ENCODE data around the gene AIFM1.

AIFM1 gene

DNA sequence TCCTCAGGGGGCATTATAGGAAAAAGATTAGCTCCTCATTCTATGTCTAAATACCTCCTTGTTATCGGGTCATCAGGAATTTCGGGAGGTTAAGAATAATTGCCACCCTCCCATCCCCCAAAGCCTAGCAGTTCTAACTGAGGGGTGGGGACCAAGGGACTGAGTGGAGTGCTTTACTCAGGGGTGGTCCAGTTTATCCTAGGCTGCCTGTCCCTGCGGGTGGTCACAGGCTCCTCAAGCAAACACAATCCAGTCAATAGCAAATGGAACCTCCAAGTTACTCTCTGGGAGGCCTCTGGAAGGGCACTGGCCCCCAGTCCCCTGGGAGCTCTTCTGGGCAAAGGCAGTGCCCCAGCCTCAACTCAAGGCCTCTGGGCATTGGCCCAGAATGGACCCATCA, 62.0 kb downstream of the AIFM1 start:
- TF ChIP-seq, protein P1, sequence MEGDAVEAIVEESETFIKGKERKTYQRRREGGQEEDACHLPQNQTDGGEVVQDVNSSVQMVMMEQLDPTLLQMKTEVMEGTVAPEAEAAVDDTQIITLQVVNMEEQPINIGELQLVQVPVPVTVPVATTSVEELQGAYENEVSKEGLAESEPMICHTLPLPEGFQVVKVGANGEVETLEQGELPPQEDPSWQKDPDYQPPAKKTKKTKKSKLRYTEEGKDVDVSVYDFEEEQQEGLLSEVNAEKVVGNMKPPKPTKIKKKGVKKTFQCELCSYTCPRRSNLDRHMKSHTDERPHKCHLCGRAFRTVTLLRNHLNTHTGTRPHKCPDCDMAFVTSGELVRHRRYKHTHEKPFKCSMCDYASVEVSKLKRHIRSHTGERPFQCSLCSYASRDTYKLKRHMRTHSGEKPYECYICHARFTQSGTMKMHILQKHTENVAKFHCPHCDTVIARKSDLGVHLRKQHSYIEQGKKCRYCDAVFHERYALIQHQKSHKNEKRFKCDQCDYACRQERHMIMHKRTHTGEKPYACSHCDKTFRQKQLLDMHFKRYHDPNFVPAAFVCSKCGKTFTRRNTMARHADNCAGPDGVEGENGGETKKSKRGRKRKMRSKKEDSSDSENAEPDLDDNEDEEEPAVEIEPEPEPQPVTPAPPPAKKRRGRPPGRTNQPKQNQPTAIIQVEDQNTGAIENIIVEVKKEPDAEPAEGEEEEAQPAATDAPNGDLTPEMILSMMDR (IDR thresholded peaks at IDR 0.05; ENCODE audit: borderline replicate concordance, insufficient read depth, low read depth, low read length): no peak
- no peak overlapping the region for H3K4me3 ChIP-seq (ENCODE audit: low read depth, low read length)

GRCh38 chrX:130100180-130100579, 65.5 kb downstream of the AIFM1 start:
- no peak overlapping the region for H3K4me3 ChIP-seq (ENCODE audit: low read depth, low read length)
- TF ChIP-seq, protein P1 (IDR thresholded peaks at IDR 0.05; ENCODE audit: borderline replicate concordance, insufficient read depth, low read depth, low read length): no peak

GRCh38 chrX:130098210-130098552, 67.5 kb downstream of the AIFM1 start:
- no peak overlapping the region for H3K4me3 ChIP-seq (ENCODE audit: low read depth, low read length)
- TF ChIP-seq, protein P1 (IDR thresholded peaks at IDR 0.05; ENCODE audit: borderline replicate concordance, insufficient read depth, low read depth, low read length): no peak

GRCh38 chrX:130097507-130098209, 68.0 kb downstream of the AIFM1 start:
- H3K4me3 ChIP-seq (ENCODE audit: low read depth, low read length): no peak overlapping the region

DNA sequence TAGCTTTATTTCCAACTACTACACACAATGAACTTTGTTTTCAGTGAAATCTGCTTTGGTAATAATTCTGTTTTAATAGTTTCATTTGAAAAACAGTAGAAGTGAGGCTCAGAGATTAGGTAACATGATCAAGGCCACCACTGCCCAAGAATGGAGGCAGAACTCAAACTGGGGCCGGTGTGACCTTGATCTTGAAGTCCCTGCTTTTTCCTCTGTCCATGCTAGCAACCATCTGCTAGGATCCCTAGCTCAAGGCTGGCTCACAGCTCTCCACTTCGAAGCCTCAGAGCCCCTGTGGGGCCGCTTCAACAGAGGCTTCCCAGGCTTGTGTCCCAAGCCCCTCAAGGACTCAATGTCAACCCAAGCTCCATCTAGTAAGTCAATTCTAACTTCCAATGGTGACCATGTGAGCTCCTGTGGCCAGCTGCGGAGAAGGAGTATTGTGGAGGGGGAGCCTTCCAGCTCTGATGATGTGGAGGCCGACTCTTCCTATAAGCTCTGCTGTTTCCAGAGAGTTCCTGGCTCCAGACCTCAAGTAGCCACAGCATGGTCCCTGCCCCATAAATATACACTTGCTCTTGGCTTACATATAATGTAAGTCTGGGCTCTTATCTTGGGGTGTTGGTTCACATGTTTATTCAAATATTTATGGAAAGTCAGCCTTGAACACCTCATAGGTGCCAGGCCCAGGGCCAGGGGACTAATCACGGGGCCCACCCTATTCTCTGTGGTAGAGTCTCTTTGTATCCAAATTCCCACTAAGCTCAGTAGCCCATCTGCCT, 70.2 kb downstream of the AIFM1 start:
- TF ChIP-seq, protein P1 (IDR thresholded peaks at IDR 0.05; ENCODE audit: borderline replicate concordance, insufficient read depth, low read depth, low read length): no peak
- no peak overlapping the region for H3K4me3 ChIP-seq (ENCODE audit: low read depth, low read length)

More at GRCh38 chrX:130097507-130098209, 68.0 kb downstream of the AIFM1 start:
- TF ChIP-seq, protein P1 (IDR thresholded peaks at IDR 0.05; ENCODE audit: borderline replicate concordance, insufficient read depth, low read depth, low read length): no peak

DNA sequence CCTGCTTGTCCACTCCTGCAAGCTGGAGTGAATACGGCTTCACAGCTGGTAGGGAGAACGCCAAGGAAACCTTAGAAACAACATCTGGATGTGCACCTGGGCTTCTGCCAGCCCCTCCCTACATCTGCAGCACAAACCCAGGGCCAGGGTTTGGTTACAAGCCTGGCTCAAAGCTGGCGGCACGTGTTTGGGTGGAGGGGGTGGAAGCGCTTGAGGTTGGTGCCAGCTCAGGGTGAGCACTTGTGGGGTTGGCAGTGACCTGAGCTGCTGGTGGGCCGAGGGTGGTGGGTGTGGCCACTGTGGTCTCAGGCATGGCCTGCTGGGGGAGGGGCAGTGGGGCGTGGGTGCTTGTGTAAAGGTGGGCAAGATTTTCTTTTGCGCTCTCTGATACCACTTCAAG, 70.9 kb downstream of the AIFM1 start:
- TF ChIP-seq, protein P1 (IDR thresholded peaks at IDR 0.05; ENCODE audit: borderline replicate concordance, insufficient read depth, low read depth, low read length): no peak
- no peak overlapping the region for H3K4me3 ChIP-seq (ENCODE audit: low read depth, low read length)

DNA sequence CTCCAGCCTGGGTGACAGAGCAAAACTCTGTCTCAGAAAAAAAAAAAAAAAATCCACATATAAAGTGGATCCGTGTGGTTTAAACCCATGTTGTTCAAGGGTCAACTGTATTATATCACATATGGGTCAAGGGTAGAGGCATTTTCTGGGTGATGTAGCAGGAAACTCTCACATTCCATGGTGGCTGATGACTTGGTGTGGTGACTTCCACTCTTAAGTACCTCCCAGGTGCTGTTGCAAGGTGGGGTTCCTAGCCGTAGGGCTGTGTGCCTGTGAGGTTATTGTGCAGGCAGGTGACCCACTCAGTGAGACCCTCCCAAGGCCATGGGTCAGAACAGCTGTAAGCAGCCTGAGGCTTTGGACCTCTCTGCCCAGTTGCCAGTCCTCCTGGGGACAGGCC, 72.4 kb downstream of the AIFM1 start:
- no peak overlapping the region for H3K4me3 ChIP-seq (ENCODE audit: low read depth, low read length)
- TF ChIP-seq, protein P1 (IDR thresholded peaks at IDR 0.05; ENCODE audit: borderline replicate concordance, insufficient read depth, low read depth, low read length): no peak

Measured in GM12875 (cell line).